Effector memory CD4-positive, alpha-beta T cell (primary cell): Measurements from ENCODE around the gene PLEKHA5.

ENCODE experiments used
- DNase-seq, 3 donors: peaks; one replicate each; pipeline ENCODE4 v3.0.0-alpha.2; 2020
- H3K27ac ChIP-seq: 2 replicates; pipeline ENCODE4 v1.7.0; 2013; ENCODE audit warnings: mild to moderate bottlenecking, low read length, moderate library complexity; ENCODE audit not compliant: insufficient read depth, poor library complexity, severe bottlenecking
- H3K27me3 ChIP-seq: replicated peaks from 2 replicates; pipeline ENCODE4 v1.7.0; 2013; ENCODE audit warnings: mild to moderate bottlenecking, low read length; ENCODE audit not compliant: insufficient read depth, control insufficient read depth, poor library complexity, severe bottlenecking
- H3K36me3 ChIP-seq: 2 replicates; pipeline ENCODE4 v1.7.0; 2013; ENCODE audit warnings: mild to moderate bottlenecking, low read length, moderate library complexity; ENCODE audit not compliant: control insufficient read depth, insufficient read depth
- H3K4me1 ChIP-seq: 2 replicates; pipeline ENCODE4 v1.7.0; 2013; ENCODE audit warnings: low read length, mild to moderate bottlenecking; ENCODE audit not compliant: control insufficient read depth, insufficient read depth, poor library complexity, severe bottlenecking
- H3K4me3 ChIP-seq: 2 replicates; pipeline ENCODE4 v1.7.0; 2013; ENCODE audit warnings: low read length, low read depth, mild to moderate bottlenecking; ENCODE audit not compliant: insufficient read depth, poor library complexity, severe bottlenecking
- H3K9me3 ChIP-seq: 2 replicates; pipeline ENCODE4 v1.7.0; 2013; ENCODE audit warnings: mild to moderate bottlenecking, low read length, moderate library complexity; ENCODE audit not compliant: control insufficient read depth

Gene PLEKHA5

DNA sequence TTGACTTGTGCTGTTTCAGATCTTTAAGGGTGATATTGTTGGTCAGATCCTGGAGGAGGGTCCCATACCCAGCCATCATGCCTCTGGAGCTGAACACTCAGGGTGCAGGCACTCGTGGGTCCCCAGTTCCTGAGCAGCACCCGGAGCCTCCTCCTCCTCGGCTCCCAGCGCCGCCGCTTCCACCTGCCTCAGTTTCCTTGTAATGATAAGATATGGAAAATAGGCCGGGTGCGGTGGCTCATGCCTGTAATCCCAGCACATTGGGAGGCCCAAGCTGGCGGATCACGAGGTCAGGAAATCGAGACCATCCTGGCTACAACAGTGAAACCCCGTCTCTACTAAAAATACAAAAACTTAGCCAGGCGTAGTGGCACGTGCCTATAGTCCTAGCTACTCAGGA, 289.6 kb downstream of the PLEKHA5 start:
- Histone ChIP-seq H3K27me3 (no peaks in the 10 kb centered on the region), H3K4me3 (no peak overlapping the region), H3K36me3 (no peaks in the 10 kb centered on the region), H3K4me1 (no peaks in the 10 kb centered on the region), H3K9me3 (no peaks in the 10 kb centered on the region), H3K27ac (no peak overlapping the region)
- DNase-seq, result no peak

DNA sequence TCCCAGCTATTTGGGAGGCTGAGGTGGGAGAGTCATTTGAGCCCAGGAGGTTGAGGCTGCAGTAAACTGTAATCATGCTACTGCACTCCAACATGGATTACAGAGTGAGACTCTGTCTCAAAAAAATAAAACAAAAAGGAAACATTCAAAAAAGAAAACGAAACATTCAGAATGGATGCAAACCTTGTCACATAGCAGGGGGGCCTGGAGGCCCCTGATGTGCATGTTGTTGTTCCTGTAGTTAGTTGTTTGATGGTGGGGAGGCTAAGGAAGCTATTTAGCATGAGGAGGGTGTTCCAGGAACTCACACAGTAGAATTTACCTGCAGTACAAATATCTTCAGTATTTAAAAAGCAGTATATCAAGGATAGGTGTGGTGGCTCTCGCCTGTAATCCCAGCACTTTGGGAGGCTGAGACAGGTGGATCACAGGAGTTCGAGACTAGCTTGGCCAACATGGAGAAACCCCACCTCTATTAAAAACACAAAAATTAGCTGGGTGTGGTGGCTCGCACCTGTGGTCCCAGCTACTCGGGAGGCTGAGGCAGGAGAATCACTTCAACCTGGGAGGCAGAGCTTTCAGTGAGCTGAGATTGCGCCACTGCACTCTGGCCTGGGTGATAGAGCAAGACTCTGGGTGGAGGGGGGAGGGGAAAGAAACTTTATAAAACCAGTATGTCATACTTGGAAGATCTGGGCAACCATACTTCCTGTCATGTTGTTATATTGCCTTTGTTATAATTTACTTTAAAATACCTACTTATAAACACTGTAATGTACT, 292.2 kb downstream of the PLEKHA5 start:
- H3K36me3 ChIP-seq, result no peaks in the 10 kb centered on the region
- H3K27me3 ChIP-seq, result no peaks in the 10 kb centered on the region
- DNase-seq, result no peak
- H3K9me3 ChIP-seq, result no peaks in the 10 kb centered on the region
- H3K27ac ChIP-seq, result no peak overlapping the region
- H3K4me1 ChIP-seq, result no peaks in the 10 kb centered on the region
- no peak overlapping the region for H3K4me3 ChIP-seq

DNA sequence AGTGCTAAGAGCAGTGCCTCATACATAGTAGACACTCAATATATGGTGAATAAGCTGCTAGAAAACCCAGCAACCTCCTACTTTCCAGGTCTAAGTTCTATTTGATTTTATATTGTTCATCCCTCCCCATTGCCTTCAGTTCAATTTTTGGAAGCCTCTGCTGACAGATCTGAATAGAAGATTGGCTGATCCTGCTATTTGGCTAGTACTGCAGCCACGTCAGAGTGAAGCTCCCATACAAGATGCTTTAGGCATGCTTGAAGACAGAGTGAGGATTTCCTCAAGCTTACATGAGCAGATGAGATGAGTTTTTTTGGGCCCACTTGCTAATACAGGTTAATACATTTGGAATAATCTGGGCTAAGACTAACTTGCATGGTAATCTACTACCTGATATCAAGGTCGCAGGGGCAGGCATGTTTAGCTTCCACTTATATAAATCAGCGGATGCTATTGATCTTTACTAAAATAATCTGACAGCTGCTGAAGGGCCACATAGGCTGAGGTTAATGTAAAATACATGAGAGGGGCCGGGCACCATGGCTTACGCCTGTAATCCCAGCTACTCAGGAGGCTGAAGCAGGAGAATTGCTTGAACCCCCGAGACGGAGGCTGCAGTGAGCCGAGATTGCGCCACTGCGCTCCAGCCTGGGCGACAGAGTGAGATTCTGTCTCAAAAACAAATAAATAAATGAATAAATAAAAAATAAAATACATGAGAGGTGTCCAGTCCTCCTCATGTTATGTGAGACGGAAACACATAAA, 293.8 kb downstream of the PLEKHA5 start:
- DNase-seq, result no peak
- H3K9me3 ChIP-seq, result no peaks in the 10 kb centered on the region
- no peaks in the 10 kb centered on the region for H3K4me1 ChIP-seq
- no peaks in the 10 kb centered on the region for H3K27me3 ChIP-seq
- no peak overlapping the region for H3K27ac ChIP-seq
- no peak overlapping the region for H3K4me3 ChIP-seq
- H3K36me3 ChIP-seq, result no peaks in the 10 kb centered on the region
